ENCODE data around the gene SHC3.

The SHC3 gene

GRCh38 chr9:89054865-89055495, 123.6 kb downstream of the SHC3 start:
- no peak for DNase-seq (ENCODE audit: low spot score)

- DNase-seq (ENCODE audit: low spot score): no peak
These were observed 125.3 kb downstream of the SHC3 start for GRCh38 chr9:89053301-89053700.

- no peak for DNase-seq (ENCODE audit: low spot score)
These were observed 126.0 kb downstream of the SHC3 start for GRCh38 chr9:89052470-89053097.

- DNase-seq (ENCODE audit: low spot score): no peak
These were observed 127.1 kb downstream of the SHC3 start for GRCh38 chr9:89051421-89052025.

- no peak for DNase-seq (ENCODE audit: low spot score)
These were observed 129.0 kb downstream of the SHC3 start for GRCh38 chr9:89049646-89050045.

GRCh38 chr9:89048616-89049015, 130.0 kb downstream of the SHC3 start:
- no peak for DNase-seq (ENCODE audit: low spot score)

GRCh38 chr9:89047667-89048066, 131.0 kb downstream of the SHC3 start:
- no peak for DNase-seq (ENCODE audit: low spot score)

GRCh38 chr9:89046832-89047231, 131.8 kb downstream of the SHC3 start:
- DNase-seq (ENCODE audit: low spot score): no peak

GRCh38 chr9:89044881-89045280, 133.7 kb downstream of the SHC3 start:
- DNase-seq (ENCODE audit: low spot score): no peak

GRCh38 chr9:89044104-89044503, 134.5 kb downstream of the SHC3 start:
- DNase-seq (ENCODE audit: low spot score): no peak

- no peak for DNase-seq (ENCODE audit: low spot score)
These were observed 135.6 kb downstream of the SHC3 start for GRCh38 chr9:89042984-89043383.

- no peak for DNase-seq (ENCODE audit: low spot score)
These were observed 139.0 kb downstream of the SHC3 start for GRCh38 chr9:89039664-89040063.

GRCh38 chr9:89039104-89039465, 139.5 kb downstream of the SHC3 start:
- no peak for DNase-seq (ENCODE audit: low spot score)

GRCh38 chr9:89038382-89039103, 140.1 kb downstream of the SHC3 start:
- no peak for DNase-seq (ENCODE audit: low spot score)

- no peak for DNase-seq (ENCODE audit: low spot score)
These were observed 140.7 kb downstream of the SHC3 start for GRCh38 chr9:89037891-89038290.

- DNase-seq (ENCODE audit: low spot score): no peak
These were observed 141.3 kb downstream of the SHC3 start for GRCh38 chr9:89037346-89037745.

- DNase-seq (ENCODE audit: low spot score): no peak
These were observed 141.7 kb downstream of the SHC3 start for GRCh38 chr9:89036891-89037290.

- DNase-seq (ENCODE audit: low spot score): no peak
These were observed 142.2 kb downstream of the SHC3 start for GRCh38 chr9:89036383-89036782.

- no peak for DNase-seq (ENCODE audit: low spot score)
These were observed 146.0 kb downstream of the SHC3 start for GRCh38 chr9:89032661-89033060.

- no peak for DNase-seq (ENCODE audit: low spot score)
These were observed 146.4 kb downstream of the SHC3 start for GRCh38 chr9:89032173-89032572.

GRCh38 chr9:89029788-89030187, 148.8 kb downstream of the SHC3 start:
- no peak for DNase-seq (ENCODE audit: low spot score)

- no peak for DNase-seq (ENCODE audit: low spot score)
These were observed 151.7 kb downstream of the SHC3 start for GRCh38 chr9:89026876-89027275.

- no peak for DNase-seq (ENCODE audit: low spot score)
These were observed 153.1 kb downstream of the SHC3 start for GRCh38 chr9:89025553-89025952.

All from NAMALWA (cell line).